ENCODE measurements around the gene RPS6KA2. TPM values are rescaled to one million over a fixed set of nuclear protein-coding genes. Genes with fewer than 3 reads are reported as not detected.

Gene RPS6KA2
- total RNA-seq, 1 experiment from 2014 or later: 18.5 TPM

DNA sequence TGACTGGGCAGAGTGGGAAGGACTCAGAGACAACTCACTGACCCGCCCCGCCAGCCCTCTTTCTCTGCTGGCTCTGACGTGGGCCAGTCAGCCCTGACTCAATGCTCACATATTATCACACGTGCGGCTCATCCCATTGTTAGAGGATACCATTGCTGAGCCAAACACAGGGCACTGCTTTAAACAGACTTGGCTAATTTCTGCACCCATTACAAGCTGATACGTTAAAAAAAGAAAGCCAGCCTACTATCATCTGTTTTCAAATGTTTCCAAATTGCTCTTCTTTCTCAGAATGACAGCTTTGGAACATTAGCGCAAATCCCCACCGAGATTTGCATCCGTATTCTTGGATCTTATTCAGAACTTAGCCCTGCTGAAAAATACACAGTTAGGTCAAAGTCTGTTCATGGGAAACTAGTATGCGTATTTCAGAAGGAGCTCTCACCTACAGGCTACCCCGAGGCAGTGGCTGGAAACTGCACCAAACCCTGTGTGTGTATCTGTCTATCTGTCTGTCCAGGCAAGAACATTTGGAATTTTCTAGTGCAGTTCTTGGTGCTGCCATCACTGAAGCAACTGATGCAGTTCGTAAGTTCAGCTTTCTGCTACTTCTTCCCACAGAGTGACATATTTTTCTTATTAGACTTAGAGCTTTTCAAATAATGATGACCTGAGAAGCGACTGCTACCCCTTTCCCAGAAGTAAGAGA lies 73.3 kb downstream of the RPS6KA2 start:
- BruUV-seq (replicated peaks): no TSS peak
- Histone ChIP-seq H4K20me1 (ENCODE audit: insufficient read depth) (no peaks in the 10 kb centered on the region), H3K36me3 (ENCODE audit: low read depth) (no peaks in the 10 kb centered on the region; the same call in 1 of the 2 replicates), H3K27me3 (ENCODE audit: insufficient read depth, low read depth) (no peaks in the 10 kb centered on the region), H3K4me1 (replicated peaks; ENCODE audit: insufficient read depth) (peaks cover 34% of the 10 kb centered on the region), H2AFZ (no peak overlapping the region), H3K4me3 (no peak overlapping the region), H3F3A (ENCODE audit: insufficient read depth, low read depth) (peaks cover 26% of the 10 kb centered on the region), H3K4me2 (no peak overlapping the region), H3K79me2 (ENCODE audit: low read depth) (peaks cover 7% of the 10 kb centered on the region; the same call in 1 of the 2 replicates), H3K9me2 (ENCODE audit: insufficient read depth) (no peaks in the 10 kb centered on the region), H3K27ac (no peak overlapping the region), H3K9me3 (ENCODE audit: insufficient read depth, low read depth) (no peaks in the 10 kb centered on the region)
- POLR2A ChIA-PET (ENCODE audit: unreplicated experiment): no interaction called here
- no peak for DNase-seq
- CTCF ChIA-PET: interaction anchor here (0.5 kb wide), 1 partner anchor 60 kb away, joined by 5 read pairs; no protein-coding TSS in a partner anchor
- TF ChIP-seq EZH2 (IDR thresholded peaks at IDR 0.05; ENCODE audit: low read depth): no peak
- no peak for TF ChIP-seq CTCF (conservative IDR thresholded peaks at IDR 0.05)
- intact Hi-C loops (cut with micrococcal nuclease; ENCODE audit: unreplicated experiment): no loop called here

GRCh38 chr6:166552600-166552999 lies 74.5 kb downstream of the RPS6KA2 start:
- no peaks in the 10 kb centered on the region for H3K9me2 ChIP-seq (ENCODE audit: insufficient read depth)
- ChIA-PET POLR2A (ENCODE audit: unreplicated experiment) (no interaction called here), CTCF (no interaction called here)
- no peaks in the 10 kb centered on the region for H3K27me3 ChIP-seq (ENCODE audit: insufficient read depth, low read depth)
- peaks cover 20% of the 10 kb centered on the region for H3F3A ChIP-seq (ENCODE audit: insufficient read depth, low read depth)
- no peaks in the 10 kb centered on the region; the same call in 1 of the 2 replicates for H3K36me3 ChIP-seq (ENCODE audit: low read depth)
- no peaks in the 10 kb centered on the region for H3K9me3 ChIP-seq (ENCODE audit: insufficient read depth, low read depth)
- intact Hi-C loops (cut with micrococcal nuclease; ENCODE audit: unreplicated experiment): no loop called here
- H4K20me1 ChIP-seq (ENCODE audit: insufficient read depth): no peaks in the 10 kb centered on the region
- H3K4me1 ChIP-seq (replicated peaks; ENCODE audit: insufficient read depth): peaks cover 25% of the 10 kb centered on the region
- no peak overlapping the region for H3K4me3 ChIP-seq
- no peak for TF ChIP-seq EZH2 (IDR thresholded peaks at IDR 0.05; ENCODE audit: low read depth)
- peaks cover 7% of the 10 kb centered on the region; the same call in 1 of the 2 replicates for H3K79me2 ChIP-seq (ENCODE audit: low read depth)
- no peak overlapping the region for H3K27ac ChIP-seq
- no peak overlapping the region for H2AFZ ChIP-seq
- no peak overlapping the region for H3K4me2 ChIP-seq
- no peak for DNase-seq
- BruUV-seq (replicated peaks): no TSS peak

DNA sequence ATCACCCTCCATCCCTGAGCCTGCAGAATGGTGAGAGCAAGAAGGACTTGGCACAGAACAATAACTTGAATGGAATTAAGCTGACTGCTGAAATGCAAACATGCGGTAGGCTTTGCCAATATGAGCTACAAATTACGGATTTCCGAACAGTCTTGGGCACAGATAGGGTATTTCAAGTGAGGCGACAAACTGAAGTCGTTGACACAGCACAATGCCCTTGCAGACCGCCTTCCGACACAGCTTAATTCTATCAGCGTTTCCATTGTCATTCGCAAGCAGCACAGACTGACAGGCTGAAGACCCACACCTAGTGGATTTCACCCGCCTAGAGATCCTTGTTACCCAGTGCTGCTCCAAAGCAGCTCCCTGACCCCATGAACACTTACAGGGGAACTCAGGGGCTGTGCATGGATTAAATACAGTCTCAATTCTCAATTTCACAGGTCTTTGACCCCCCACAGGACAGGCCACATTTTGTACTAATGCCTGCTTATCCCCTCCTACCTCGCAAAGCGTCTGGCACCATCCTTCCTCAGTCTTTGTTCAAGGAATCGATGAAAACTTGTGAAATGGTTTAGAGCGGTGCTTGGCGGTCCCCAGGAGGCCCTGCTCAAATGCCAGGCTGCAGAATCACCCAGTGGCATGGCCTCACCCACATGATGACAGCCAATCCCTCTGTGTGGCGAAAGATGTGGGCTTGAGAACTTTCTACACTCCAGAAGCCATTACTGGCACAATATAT lies 75.1 kb downstream of the RPS6KA2 start:
- BruUV-seq (replicated peaks): no TSS peak
- POLR2A ChIA-PET (ENCODE audit: unreplicated experiment): no interaction called here
- no peaks in the 10 kb centered on the region for H3K9me3 ChIP-seq (ENCODE audit: insufficient read depth, low read depth)
- peaks cover 18% of the 10 kb centered on the region for H3K4me1 ChIP-seq (replicated peaks; ENCODE audit: insufficient read depth)
- intact Hi-C loops (cut with micrococcal nuclease; ENCODE audit: unreplicated experiment): no loop called here
- no peaks in the 10 kb centered on the region for H3K9me2 ChIP-seq (ENCODE audit: insufficient read depth)
- no peak for DNase-seq
- H3K27ac ChIP-seq: no peak overlapping the region
- H3K4me2 ChIP-seq: no peak overlapping the region
- H3F3A ChIP-seq (ENCODE audit: insufficient read depth, low read depth): peaks cover 14% of the 10 kb centered on the region
- no peak overlapping the region for H2AFZ ChIP-seq
- H3K27me3 ChIP-seq (ENCODE audit: insufficient read depth, low read depth): no peaks in the 10 kb centered on the region
- TF ChIP-seq EZH2 (IDR thresholded peaks at IDR 0.05; ENCODE audit: low read depth): no peak
- TF ChIP-seq CTCF (conservative IDR thresholded peaks at IDR 0.05): no peak
- CTCF ChIA-PET: no interaction called here
- no peaks in the 10 kb centered on the region; the same call in 1 of the 2 replicates for H3K36me3 ChIP-seq (ENCODE audit: low read depth)
- no peak overlapping the region for H3K4me3 ChIP-seq
- no peaks in the 10 kb centered on the region for H4K20me1 ChIP-seq (ENCODE audit: insufficient read depth)
- peaks cover 7% of the 10 kb centered on the region; the same call in 1 of the 2 replicates for H3K79me2 ChIP-seq (ENCODE audit: low read depth)
